ENCODE data around the gene CRADD. TPM values are rescaled to one million over a fixed set of nuclear protein-coding genes. Genes with fewer than 3 reads are reported as not detected.

Gene CRADD
- polyA plus RNA-seq, 1 of the 3 experiments (the other 2 are of a cell fraction), result 13.6 TPM

- no peak for TF ChIP-seq RCOR1 (IDR thresholded peaks at IDR 0.05; ENCODE audit: low read length)
- no peak for TF ChIP-seq REST (IDR thresholded peaks at IDR 0.05; ENCODE audit: low read depth, low read length)
- no peak for TF ChIP-seq POLR2AphosphoS5 (IDR thresholded peaks at IDR 0.05; ENCODE audit: low read depth, low read length)
- TF ChIP-seq NRF1 (IDR thresholded peaks at IDR 0.05; ENCODE audit: low read depth, low read length), result no peak
- TF ChIP-seq MEF2A (IDR thresholded peaks at IDR 0.05; ENCODE audit: borderline replicate concordance, low read depth), result no peak
- peak; percentile 13; the same call in 1 of the 2 replicates for TF ChIP-seq JUND (IDR thresholded peaks at IDR 0.05)
- peak; percentile 35; the same call in 1 of the 2 replicates for TF ChIP-seq FOSL2 (IDR thresholded peaks at IDR 0.05; ENCODE audit: borderline replicate concordance, low read depth)
- no peak for TF ChIP-seq TEAD4 (IDR thresholded peaks at IDR 0.05; ENCODE audit: borderline replicate concordance, insufficient read depth)
- peak in 1 of 2 experiments; percentile 20; a peak in 1 of 4 replicates for TF ChIP-seq EP300 (IDR thresholded peaks at IDR 0.05; ENCODE audit: borderline replicate concordance in 1 of 2, low read depth in 1 of 2, low read length in 1 of 2)
- TF ChIP-seq EZH2phosphoT487 (IDR thresholded peaks at IDR 0.05; ENCODE audit: borderline replicate concordance, low read depth), result no peak
- no peak for TF ChIP-seq CHD2 (IDR thresholded peaks at IDR 0.05; ENCODE audit: low read length, partially characterized antibody)
- TF ChIP-seq NFIC (IDR thresholded peaks at IDR 0.05; ENCODE audit: borderline replicate concordance), result peak; percentile 63; the same call in 1 of the 2 replicates
- TF ChIP-seq PBX3 (IDR thresholded peaks at IDR 0.05), result peak; percentile 14; the same call in 1 of the 2 replicates
- TF ChIP-seq USF1 (IDR thresholded peaks at IDR 0.05; ENCODE audit: borderline replicate concordance, low read depth), result no peak
- TF ChIP-seq TCF12 (IDR thresholded peaks at IDR 0.05), result peak; percentile 4; the same call in 1 of the 2 replicates
Observed at GRCh38 chr12:93786656-93787397, 109.7 kb downstream of the CRADD start.

More at GRCh38 chr12:93786656-93787397, 109.7 kb downstream of the CRADD start:
- POLR2A ChIA-PET, result no interaction called here
- no peaks in the 10 kb centered on the region for H3K9me3 ChIP-seq
- peaks cover 50% of the 10 kb centered on the region for H3F3A ChIP-seq (replicated peaks; ENCODE audit: insufficient read depth)
- H3K9me2 ChIP-seq, result no peaks in the 10 kb centered on the region
- H2AFZ ChIP-seq (ENCODE audit: low read depth), result peak overlapping the region; percentile 24; the same call in 1 of the 2 replicates
- peak overlapping the region; percentile 94 to 99 for H3K27ac ChIP-seq (ENCODE audit: low read depth in 2 of 2, low read length in 1 of 2)
- CTCF ChIA-PET, result no interaction called here
- no peaks in the 10 kb centered on the region for H3K79me2 ChIP-seq (ENCODE audit: insufficient read depth)
- H3K4me1 ChIP-seq (ENCODE audit: control insufficient read depth in 1 of 2, insufficient read depth in 2 of 2, low read depth in 1 of 2, low read length in 1 of 2), result peaks cover 32 to 45% of the 10 kb centered on the region in 2 experiments
- WGBS (ENCODE audit: low lambda C conversion rate), result 47% methylated on average over 4 of the region's 4 CpGs
- H3K4me3 ChIP-seq (ENCODE audit: low read depth in 2 of 2, low read length in 1 of 2), result no peak overlapping the region
- H3K9ac ChIP-seq, result peak overlapping the region; percentile 62
- peak overlapping the region; percentile 20; the same call in 1 of the 2 replicates for H3K4me2 ChIP-seq
- no peaks in the 10 kb centered on the region for H4K20me1 ChIP-seq (ENCODE audit: insufficient read depth)
- no peak for DNase-seq
- no peaks in the 10 kb centered on the region for H3K27me3 ChIP-seq (ENCODE audit: insufficient read depth)
- H3K36me3 ChIP-seq (replicated peaks in 1 of 2; ENCODE audit: control insufficient read depth in 1 of 2, insufficient read depth in 2 of 2, low read length in 1 of 2), result no peaks in the 10 kb centered on the region
